Stimulated activated CD8-positive, alpha-beta memory T cell treated with anti-CD3 and anti-CD28 coated beads, Interleukin-4, amount 100 ng/mL, for 24 hours (primary cell): ENCODE measurements around the gene SPDYC.
"Not testable (repeated sequence)": the region's sequence is repeated elsewhere in the genome, so short reads cannot be mapped to it uniquely, and the experiment has no call there.

Experiments
- DNase-seq: peaks from one replicate; pipeline ENCODE4 v3.0.0-alpha.2; 2020; ENCODE audit warnings: low read depth

SPDYC gene

GRCh38 chr11:65169164-65169641 is 830 bp upstream of the SPDYC start:
- no peak for DNase-seq

GRCh38 chr11:65172600-65172999 is 2.6 kb downstream of the SPDYC start:
- no peak for DNase-seq

- not testable (repeated sequence) for DNase-seq
These were observed 4.6 kb downstream of the SPDYC start for GRCh38 chr11:65174571-65175010.

- peak; percentile 35 for DNase-seq
These were observed 11.0 kb downstream of the SPDYC start for GRCh38 chr11:65180877-65181568.

GRCh38 chr11:65181569-65182257 is 11.7 kb downstream of the SPDYC start, which contains the start of gene CAPN1:
Gene CAPN1, plus strand, starts transcription at chr11:65181928. Its CDS starts 774 bp downstream, at chr11:65182702.
- DNase-seq = peak; percentile 55

GRCh38 chr11:65182258-65183170 is 12.5 kb downstream of the SPDYC start:
- DNase-seq = no peak

- no peak for DNase-seq
These were observed 13.3 kb downstream of the SPDYC start for GRCh38 chr11:65183201-65183891.

- no peak for DNase-seq
These were observed 14.1 kb downstream of the SPDYC start for GRCh38 chr11:65184146-65184545.

GRCh38 chr11:65185171-65185570 is 15.1 kb downstream of the SPDYC start:
- no peak for DNase-seq

- no peak for DNase-seq
These were observed 15.9 kb downstream of the SPDYC start for GRCh38 chr11:65185869-65186341.

- no peak for DNase-seq
These were observed 16.7 kb downstream of the SPDYC start for GRCh38 chr11:65186701-65187100.

- no peak for DNase-seq
These were observed 17.2 kb downstream of the SPDYC start for GRCh38 chr11:65187146-65187675.

GRCh38 chr11:65187971-65188461 is 18.0 kb downstream of the SPDYC start:
- DNase-seq = no peak

GRCh38 chr11:65188486-65188885 is 18.5 kb downstream of the SPDYC start:
- no peak for DNase-seq

GRCh38 chr11:65189191-65189590 is 19.2 kb downstream of the SPDYC start:
- no peak for DNase-seq

GRCh38 chr11:65194564-65194963 is 24.5 kb downstream of the SPDYC start:
- no peak for DNase-seq

GRCh38 chr11:65204143-65204542 is 34.1 kb downstream of the SPDYC start:
- no peak for DNase-seq

GRCh38 chr11:65204646-65205601 is 34.9 kb downstream of the SPDYC start:
- peak; percentile 18 for DNase-seq

- no peak for DNase-seq
These were observed 35.6 kb downstream of the SPDYC start for GRCh38 chr11:65205602-65205967.

- no peak for DNase-seq
These were observed 36.4 kb downstream of the SPDYC start for GRCh38 chr11:65206441-65206841.
